HCT116 (cell line): ENCODE data around the gene TNFAIP3.

Experiments used
- ATF3 ChIP-seq: IDR thresholded peaks from 2 replicates; pipeline ENCODE4 v1.6.1; 2012
- CTCF ChIP-seq, 3 experiments: fragments of 200-600 bp in 1 of 3; sonication (generic) in 1 of 3; IDR thresholded peaks in 2 of 3; conservative IDR thresholded peaks in 1 of 3; 2 replicates each; pipeline ENCODE4 v1.5.1; 2012 to 2017; ENCODE audit warnings: low read depth in 2 of 3, low read length in 2 of 3, antibody characterized with exemption in 1 of 3, borderline replicate concordance in 1 of 3, control low read depth in 1 of 3, mild to moderate bottlenecking in 1 of 3, mixed read lengths in 1 of 3, mixed run types in 1 of 3, moderate library complexity in 1 of 3; ENCODE audit not compliant: insufficient read depth in 1 of 3
- EZH2 ChIP-seq: fragments of 200-600 bp; sonication (generic); IDR thresholded peaks from 2 replicates; pipeline ENCODE4 v1.6.1; 2017; ENCODE audit warnings: antibody characterized with exemption, mixed run types
- JUND ChIP-seq: IDR thresholded peaks from 2 replicates; pipeline ENCODE4 v1.6.1; 2012
- POLR2AphosphoS5 ChIP-seq: IDR thresholded peaks from 2 replicates; pipeline ENCODE4 v1.6.1; 2011; ENCODE audit warnings: mild to moderate bottlenecking, low read depth, low read length, moderate library complexity
- REST ChIP-seq: IDR thresholded peaks from 2 replicates; pipeline ENCODE4 v1.6.1; 2012; ENCODE audit warnings: low read depth
- SRF ChIP-seq: IDR thresholded peaks from 2 replicates; pipeline ENCODE4 v1.6.1; 2012; ENCODE audit warnings: low read depth
- ZNF274 ChIP-seq: fragments of 200-500 bp; sonication (Bioruptor generic); IDR thresholded peaks from 2 replicates; pipeline ENCODE4 v1.6.1; 2014; ENCODE audit warnings: mild to moderate bottlenecking, low read depth, low read length, inconsistent platforms

- TF ChIP-seq CTCF (IDR thresholded peaks at IDR 0.05 in 2 of 3, conservative IDR thresholded peaks at IDR 0.05 in 1 of 3; ENCODE audit: borderline replicate concordance in 1 of 3, insufficient read depth in 1 of 3, low read depth in 2 of 3, low read length in 2 of 3) (no peak), ZNF274 (no peak), POLR2AphosphoS5 (no peak), JUND (no peak), REST (no peak), SRF (no peak), ATF3 (no peak), EZH2 (no peak)
These were observed 47.0 kb downstream of the TNFAIP3 start for GRCh38 chr6:137913996-137914529.
